Embryonic facial prominence (tissue), 1 donor: ENCODE measurements around the gene ARFGAP1.

Source experiments
- DNase-seq: peaks from one replicate; pipeline ENCODE4 v3.0.0-alpha.2; 2016; ENCODE audit errors: extremely low spot score

Gene ARFGAP1

DNA sequence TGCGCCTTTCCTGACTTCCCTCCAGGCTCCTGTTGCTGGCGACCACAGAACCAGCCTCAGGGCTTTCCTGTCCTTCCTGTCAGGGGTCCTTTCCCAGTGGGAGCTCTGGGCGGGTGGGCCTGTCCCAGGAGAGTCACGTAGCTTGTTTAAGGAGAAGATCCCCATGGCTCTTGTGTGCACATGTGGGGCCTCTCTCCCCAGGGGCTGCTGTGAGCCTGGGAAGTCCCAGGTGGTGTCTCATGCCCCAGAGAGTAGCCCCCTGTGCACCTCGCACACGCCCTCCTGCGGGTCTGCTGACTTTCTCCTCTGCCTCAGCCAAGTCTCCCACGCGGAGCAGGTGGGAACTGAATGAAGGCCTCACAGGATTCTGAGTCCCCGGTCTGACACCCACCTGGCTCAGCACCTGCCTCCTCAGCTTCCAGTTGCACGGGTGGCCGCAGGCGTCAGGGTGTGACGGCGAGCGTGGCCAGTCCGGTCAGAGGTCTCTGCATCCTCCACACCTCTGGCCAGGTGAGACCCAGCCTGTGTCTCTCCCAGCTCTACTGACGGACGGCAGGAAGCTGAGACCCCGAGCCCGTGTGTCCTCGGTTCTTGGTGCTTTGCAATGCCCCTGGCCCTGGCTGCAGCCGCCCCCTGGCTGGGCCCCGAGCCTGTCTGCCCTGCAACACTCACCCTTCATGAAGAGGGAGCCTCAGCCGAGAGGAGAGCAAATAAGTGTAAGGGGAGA, 12.7 kb upstream of the ARFGAP1 start:
- DNase-seq: no peak

- DNase-seq: no peak
Observed at GRCh38 chr20:63260521-63260920, 12.1 kb upstream of the ARFGAP1 start.

GRCh38 chr20:63261060-63261794, 11.4 kb upstream of the ARFGAP1 start:
- DNase-seq: peak; percentile 38

DNA sequence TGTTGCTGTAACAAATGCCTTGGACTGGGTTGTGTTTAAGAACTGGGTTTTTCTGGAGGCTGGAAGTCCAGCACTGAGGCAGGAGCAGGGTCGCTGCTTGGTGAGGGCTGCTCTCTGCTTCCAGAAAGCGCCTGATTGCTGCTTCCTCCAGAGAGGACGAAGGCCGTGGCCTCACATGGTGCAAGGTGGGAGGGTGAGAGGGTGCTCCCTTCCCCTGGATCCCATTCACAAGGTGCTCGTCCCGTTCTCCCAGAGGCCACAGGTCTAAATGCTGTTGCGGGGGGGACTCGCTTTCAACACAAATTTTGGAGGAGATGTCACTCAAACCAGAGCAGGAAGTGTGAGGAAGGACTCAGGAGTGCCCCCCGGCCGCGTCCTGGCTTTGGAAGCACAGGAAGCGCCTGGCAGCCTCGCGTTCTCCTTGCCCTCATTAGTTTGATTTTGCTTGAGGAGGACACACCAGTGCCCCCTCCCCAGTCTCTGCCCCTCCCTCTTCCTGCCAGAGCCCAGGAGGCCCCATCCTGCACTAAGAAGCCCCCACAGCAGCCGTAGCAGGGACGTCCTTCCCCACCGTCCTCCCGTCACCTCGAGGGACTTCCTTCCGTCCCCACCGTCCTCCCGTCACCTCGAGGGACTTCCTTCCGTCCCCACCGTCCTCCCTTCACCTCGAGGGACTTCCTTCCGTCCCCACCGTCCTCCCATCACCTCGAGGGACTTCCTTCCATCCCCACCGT, 10.7 kb upstream of the ARFGAP1 start:
- DNase-seq: no peak

DNA sequence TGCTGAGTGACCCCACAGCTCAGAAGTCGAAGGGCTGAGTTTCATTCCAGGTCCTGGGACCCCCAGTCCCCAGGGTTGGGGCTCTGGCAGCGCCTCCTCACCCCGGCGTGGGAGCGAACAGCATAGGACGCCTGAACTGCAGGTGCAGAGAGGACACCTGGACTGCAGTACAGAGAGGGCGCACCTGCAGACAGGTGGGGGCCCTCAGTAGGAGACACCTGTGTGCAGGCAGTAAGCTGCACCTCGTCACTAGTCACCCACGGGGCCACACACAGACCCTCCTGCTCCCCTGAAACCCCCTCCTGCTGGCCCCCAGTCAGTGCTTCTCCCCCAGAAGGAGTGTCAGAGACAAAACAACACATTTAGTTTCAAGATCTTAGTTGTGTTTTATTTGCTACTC, 9.8 kb upstream of the ARFGAP1 start:
- no peak for DNase-seq

DNA sequence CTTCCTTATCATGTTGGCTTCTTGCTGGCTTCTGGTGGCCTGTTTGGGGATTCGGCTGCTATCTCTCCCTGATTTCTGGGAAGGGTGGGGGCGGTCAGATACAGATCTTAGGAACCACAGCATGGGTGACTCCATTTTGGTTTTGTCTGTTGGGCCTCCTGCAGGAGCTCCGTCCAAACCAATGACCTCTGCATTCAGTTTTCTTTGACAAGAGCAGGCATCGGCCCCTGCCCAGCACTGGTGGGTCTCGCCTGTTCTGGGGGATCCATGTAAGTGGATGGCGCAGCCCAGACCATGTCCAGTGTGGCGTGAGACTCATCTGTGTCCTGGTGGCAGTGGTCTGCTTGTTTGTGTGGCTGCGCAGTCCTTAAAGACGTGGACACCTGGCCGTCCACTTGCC, 8.6 kb upstream of the ARFGAP1 start:
- no peak for DNase-seq

- DNase-seq: no peak
Observed at GRCh38 chr20:63264519-63264918, 8.1 kb upstream of the ARFGAP1 start.

DNA sequence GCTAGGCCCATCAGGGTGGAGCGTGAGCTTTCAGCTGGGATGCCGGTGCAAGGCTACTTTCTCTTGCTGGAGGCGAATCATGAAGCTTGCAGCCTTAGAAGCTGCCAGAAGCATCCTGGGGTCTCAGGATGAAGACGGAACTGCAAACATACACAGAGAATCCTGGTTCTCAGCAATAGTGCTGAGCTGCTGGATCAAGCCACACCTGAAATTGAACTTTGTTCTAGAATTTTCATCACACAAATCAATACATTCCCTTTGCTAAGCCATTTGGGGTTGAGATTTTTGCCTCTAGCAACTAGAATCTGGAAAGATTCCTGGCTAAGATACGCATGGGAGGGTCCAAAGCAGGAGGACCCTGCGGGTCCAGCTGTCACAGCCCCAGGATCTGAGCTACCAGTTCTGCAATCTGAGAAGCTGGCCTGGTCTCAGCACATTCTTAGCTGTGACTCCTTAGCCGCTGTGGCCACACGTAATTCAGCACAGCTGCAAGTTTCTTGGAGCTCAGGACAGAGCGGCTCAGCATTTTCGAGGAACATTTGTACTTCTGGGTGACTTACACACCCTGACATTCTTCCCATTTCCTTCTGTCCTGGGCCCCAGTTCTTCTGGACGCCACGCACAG, 6.6 kb upstream of the ARFGAP1 start:
- no peak for DNase-seq

- DNase-seq: no peak
Observed at GRCh38 chr20:63267691-63268090, 4.9 kb upstream of the ARFGAP1 start.

GRCh38 chr20:63268256-63268655, 4.4 kb upstream of the ARFGAP1 start:
- DNase-seq: no peak

GRCh38 chr20:63268671-63269439, 3.8 kb upstream of the ARFGAP1 start:
- DNase-seq: no peak

DNA sequence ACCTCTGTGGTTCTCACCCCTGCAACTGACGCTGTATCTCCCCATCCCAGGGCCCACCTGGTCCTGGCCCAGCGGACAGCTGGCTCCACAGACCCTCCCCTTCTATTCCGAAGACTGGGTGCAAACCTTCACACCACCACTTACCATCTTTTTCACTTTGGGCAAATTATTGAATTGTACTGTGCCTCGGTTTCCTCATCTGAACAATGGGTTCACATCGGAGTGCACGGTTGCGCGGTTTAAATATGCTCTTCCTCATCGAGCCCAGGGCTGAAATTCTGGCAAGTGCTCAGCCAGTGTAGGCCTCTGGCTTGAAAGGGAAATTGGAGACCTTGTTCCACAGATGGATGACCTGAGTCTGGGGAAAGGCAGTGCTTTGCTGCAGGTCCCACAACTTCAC, 2.9 kb upstream of the ARFGAP1 start:
- DNase-seq: no peak

- DNase-seq: no peak
Observed at GRCh38 chr20:63270606-63271325, 1.8 kb upstream of the ARFGAP1 start.

DNA sequence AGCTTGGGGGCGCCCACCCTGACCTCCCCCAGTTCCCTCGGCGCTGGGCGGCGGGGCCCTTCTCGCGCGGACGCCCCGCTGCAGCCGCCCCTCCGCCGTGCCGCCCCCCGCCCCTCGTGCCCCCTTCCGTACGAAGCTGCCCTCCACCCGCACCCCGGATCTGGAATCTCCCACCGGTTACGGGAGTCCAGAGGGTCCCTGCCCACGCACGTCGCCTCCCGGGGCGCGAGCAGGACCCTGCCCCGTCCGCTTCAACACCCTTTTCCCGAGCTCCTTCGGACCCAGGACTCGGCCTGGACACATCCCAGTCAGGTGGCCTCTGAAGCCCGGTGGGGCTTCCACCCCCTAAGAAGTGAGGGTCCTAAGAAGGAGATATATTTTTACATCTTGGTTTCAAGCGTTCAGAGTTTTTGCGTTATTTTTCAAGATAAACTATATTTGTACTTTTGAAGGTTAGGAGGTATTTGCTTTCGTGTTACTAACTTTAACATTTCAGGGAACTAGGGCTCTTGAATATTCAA, 506 bp downstream of the ARFGAP1 start:
- DNase-seq: no peak

DNA sequence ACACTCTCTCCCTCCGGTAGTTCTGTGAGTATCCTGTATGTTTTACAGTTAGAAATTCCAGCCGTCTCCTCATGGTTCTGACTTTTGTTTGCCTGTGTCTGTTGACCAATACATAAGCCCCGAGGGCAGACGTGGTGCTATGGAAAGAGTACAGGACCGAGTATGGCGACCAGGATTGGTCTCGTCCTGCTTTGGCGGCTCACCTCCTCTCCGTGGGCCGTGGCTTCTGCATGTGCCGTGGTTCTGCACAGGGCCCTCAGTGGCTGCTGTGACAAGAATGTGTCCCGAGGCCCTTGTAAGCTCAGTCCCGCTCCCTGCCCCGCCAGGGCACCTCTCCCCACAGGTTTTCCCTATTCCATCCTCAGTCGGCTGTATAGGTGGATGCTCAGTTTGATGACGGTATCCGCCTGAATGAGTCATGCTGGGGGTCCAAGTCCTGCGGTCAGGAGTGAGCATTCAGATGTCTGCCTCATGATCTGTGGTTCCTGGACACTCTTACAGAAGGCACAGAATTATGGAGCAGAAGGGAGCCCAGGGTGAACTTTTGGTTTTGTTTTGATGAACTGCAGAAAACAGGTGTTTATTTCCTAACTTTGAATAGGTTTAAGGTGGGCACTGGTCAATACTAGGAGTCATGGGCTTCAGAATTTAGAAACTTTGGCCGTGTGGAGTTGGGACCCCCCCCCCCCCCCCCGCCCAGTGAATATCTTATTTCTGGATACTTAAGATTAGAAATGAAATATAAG, 1.2 kb downstream of the ARFGAP1 start:
- DNase-seq: no peak

DNA sequence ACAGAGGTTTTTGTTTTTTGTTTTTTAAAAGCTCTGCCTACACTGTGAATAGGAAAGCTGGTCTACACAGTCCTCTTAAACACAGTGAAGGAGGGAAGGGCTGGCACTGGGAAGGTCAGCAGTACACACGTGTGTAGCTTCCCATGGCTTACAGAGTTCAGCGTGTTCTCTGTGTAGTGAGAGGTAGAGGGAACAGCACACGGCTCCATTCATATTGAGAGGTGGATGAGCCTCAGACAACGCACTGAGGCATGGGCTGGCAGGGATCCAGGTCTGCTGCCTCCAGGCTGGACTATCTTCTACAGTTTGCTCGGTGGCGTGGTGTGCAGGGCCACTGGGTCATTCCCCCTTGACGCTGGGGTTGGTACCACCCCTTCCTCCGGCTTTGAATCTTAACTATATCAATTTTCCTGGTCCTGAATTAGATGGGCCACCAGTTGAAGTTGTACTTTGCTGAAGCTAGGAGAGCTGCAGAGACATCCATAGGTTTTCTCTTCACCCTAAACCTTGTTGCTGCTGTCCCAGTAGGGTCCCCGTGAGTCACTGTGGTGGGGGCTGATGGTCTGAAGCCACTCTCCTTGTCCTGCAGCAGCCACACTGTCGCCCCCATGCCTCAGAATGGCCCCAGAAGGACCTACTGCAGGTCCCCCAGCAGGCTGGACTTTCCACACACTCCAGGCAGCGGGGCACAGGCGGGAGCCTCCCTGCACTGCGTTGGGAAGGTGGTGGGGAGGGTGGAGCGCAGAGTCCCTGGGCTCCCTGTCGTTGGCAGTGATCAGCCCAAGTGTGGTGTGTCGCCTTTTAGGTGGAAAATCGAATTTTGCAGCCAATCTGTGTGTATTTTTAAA, 2.0 kb downstream of the ARFGAP1 start:
- DNase-seq: no peak

- DNase-seq: no peak
Observed at GRCh38 chr20:63275825-63276224, 3.2 kb downstream of the ARFGAP1 start.

- DNase-seq: no peak
Observed at GRCh38 chr20:63276956-63277355, 4.3 kb downstream of the ARFGAP1 start.
